Stimulated activated CD4-positive, alpha-beta T cell treated with anti-CD3 and anti-CD28 coated beads, Interleukin-2, amount 100 ng/mL, for 48 hours (primary cell): ENCODE measurements around the gene CBR4.
"Not testable (repeated sequence)": the region's sequence is repeated elsewhere in the genome, so short reads cannot be mapped to it uniquely, and the experiment has no call there.

Source experiments
- DNase-seq, 2 donors: peaks; one replicate each; pipeline ENCODE4 v3.0.0-alpha.2; 2020

The CBR4 gene

GRCh38 chr4:168992952-168993482 lies 17.0 kb downstream of the CBR4 start:
- DNase-seq: not testable (repeated sequence)

- no peak for DNase-seq
Observed at GRCh38 chr4:168981942-168982341, 28.1 kb downstream of the CBR4 start.

- no peak for DNase-seq
Observed at GRCh38 chr4:168981460-168981859, 28.6 kb downstream of the CBR4 start.

- no peak for DNase-seq
Observed at GRCh38 chr4:168979338-168979737, 30.7 kb downstream of the CBR4 start.

GRCh38 chr4:168978001-168978700 lies 31.9 kb downstream of the CBR4 start:
- DNase-seq: no peak

- no peak for DNase-seq
Observed at GRCh38 chr4:168972596-168972995, 37.5 kb downstream of the CBR4 start.

GRCh38 chr4:168960716-168961115 lies 49.3 kb downstream of the CBR4 start:
- no peak for DNase-seq

- DNase-seq: no peak
Observed at GRCh38 chr4:168955674-168956073, 54.4 kb downstream of the CBR4 start.

- not testable (repeated sequence) for DNase-seq
Observed at GRCh38 chr4:168952821-168953246, 57.2 kb downstream of the CBR4 start.

- no peak for DNase-seq
Observed at GRCh38 chr4:168945291-168945690, 64.8 kb downstream of the CBR4 start.

- DNase-seq: no peak
Observed at GRCh38 chr4:168942985-168943384, 67.1 kb downstream of the CBR4 start.
